Activated CD8-positive, alpha-beta memory T cell treated with anti-CD3 and anti-CD28 coated beads for 24 hours (primary cell): Measurements from ENCODE around the gene FRY.
"Not testable (repeated sequence)": the region's sequence is repeated elsewhere in the genome, so short reads cannot be mapped to it uniquely, and the experiment has no call there.

Experiments used
- DNase-seq: peaks from one replicate; pipeline ENCODE4 v3.0.0-alpha.2; 2020

Gene FRY

DNA sequence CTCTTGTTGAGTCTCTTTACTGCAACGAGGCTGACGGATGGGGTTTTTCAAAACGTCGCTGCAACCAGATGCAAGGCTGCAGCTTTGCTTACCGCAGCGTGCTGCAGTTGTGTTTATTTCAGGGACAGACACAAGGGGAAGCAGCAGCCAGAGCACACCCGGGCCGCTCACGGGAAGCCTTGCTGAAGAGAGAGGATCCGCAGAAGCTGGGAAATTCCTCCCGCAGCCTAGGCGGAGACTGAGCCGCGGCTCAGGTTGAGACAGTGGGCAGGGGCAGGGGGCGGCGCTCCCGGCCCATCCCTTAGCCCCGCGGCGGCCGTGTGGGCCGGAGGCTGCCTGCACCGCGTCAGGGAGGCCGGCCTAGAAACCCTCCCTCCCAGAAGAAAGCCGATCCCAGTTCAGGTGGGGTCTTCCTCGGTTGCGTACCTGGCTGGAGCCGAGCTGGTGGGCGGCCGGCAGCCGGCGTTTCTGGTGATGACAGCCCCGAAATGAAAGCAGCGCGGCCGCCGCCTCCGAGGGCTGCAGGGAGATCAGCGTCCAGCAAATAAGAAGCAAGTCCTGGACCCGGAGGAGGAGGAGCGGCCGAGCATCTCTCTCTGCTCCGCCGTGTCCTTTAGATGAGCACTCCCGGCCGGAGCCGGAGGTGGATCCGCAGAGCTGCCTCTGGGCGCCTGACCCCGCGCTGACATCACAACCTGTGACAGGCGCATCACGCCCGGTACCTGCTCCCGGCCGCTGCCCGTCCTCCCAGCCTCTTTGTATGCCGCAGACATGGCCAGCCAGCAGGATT lies at the start of gene FRY:
TSS of gene FRY (plus strand) at position 750 of the 790 bp plus-strand sequence. CDS start at position 772, 22 bp downstream.
- DNase-seq, result peak; percentile 73

DNA sequence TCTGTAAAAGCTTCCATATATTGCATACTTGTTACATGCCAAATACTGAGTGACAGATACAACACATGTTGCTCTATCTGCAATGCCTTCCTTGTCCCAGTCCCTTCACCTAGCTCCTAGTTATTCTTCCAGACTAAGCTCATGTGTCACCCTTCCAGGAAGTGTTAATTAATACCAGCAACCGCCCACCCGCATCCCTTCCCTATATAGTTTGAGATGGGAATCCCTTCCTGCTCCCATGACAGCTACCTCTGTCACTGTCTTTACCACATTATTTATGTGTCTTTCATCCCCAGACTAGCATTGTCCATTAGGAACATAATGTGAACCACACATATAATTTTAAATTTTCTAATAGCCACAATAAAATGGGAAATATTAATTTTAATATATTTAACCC lies 49.5 kb upstream of the FRY start:
- no peak for DNase-seq

DNA sequence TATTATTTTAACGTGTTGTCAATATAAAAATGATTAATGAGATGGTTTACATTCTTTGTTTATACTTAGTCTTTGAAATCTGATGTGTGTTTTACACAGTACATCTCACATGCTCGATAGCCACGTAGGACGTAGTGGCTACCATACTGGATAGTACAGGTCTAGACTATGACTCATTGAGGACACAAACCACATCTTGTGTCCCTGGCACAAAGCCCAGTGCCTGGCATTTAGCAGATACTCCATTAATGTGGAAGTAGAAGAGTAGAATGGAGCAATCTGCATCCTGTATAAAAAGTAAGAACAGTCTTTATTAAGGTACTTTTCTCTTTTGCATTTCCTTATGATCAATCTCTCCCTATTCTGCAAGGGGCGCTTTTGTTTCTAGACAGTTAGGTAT lies 49.0 kb upstream of the FRY start:
- no peak for DNase-seq

DNA sequence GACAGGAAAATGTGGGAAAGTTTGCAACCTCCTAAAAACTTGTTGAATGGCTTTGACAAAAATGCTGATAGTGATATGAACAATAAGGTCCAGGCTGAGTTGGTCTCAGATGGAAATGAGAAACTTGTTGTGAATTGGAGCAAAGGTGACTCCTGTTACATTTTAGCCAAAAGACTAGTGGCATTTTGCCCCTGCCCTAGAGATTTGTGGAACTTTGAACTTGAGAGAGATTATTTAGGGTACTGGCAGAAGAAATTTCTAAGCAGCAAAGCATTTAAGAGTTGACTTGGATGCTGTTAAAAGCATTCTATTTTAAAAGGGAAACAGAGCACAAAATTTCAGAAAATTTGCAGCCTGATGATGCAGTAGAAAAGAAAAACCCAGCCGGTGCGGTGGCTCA lies 47.9 kb upstream of the FRY start:
- DNase-seq, result not testable (repeated sequence)

DNA sequence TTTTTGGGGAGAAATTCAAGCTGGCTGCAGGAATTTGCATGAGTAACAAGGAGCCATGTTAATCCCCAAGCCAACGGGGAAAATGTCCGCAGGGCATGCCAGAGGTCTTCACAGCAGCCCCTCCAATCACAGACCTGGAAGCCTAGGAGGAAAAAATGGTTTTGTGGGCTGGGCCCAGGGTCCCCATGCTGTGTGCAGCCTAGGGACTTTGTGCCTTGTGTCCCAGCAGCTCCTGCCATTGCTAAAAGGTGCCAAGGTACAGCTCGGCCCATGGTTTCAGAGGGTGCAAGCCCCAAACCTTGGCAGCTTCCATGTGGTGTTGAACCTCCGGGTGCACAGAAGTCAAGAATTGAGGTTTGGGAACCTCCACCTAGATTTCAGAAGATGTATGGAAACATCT lies 47.2 kb upstream of the FRY start:
- not testable (repeated sequence) for DNase-seq

DNA sequence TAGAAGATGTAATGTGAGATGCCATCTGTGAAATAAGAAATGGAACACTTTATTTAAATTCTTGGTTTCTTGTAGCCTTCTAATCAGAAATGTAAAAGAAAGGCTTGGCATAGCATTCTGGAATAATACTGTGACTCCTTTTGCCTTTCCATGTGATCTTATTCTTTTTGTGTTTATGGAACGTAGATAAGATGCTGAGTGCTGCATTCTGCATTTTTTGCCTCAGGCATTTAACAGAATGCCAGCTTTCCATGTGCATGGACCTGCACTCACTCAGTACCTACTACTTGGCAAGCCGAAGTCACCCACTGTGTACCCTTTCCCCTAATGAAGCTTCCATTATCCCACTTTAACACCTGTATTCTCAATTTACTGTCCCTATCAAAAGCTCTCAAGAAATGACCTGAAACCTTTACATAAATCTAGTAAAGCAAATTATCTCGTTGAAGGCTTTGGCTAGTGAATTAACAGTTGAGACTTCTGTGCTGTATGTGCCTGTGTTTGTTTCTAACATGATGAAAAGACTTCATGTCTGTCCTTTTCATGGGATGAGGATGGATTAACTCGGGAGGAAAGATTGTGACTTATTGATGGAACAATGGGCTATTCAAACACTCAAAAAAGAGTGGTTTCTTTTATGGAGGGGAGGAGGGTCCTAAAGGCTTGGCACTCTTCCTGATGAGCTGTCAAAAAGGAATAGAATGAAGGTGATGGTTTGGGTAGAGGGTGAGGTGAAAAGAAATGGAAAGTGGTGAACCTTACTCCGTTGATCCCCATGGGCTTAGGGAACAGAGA lies 44.7 kb upstream of the FRY start:
- no peak for DNase-seq

DNA sequence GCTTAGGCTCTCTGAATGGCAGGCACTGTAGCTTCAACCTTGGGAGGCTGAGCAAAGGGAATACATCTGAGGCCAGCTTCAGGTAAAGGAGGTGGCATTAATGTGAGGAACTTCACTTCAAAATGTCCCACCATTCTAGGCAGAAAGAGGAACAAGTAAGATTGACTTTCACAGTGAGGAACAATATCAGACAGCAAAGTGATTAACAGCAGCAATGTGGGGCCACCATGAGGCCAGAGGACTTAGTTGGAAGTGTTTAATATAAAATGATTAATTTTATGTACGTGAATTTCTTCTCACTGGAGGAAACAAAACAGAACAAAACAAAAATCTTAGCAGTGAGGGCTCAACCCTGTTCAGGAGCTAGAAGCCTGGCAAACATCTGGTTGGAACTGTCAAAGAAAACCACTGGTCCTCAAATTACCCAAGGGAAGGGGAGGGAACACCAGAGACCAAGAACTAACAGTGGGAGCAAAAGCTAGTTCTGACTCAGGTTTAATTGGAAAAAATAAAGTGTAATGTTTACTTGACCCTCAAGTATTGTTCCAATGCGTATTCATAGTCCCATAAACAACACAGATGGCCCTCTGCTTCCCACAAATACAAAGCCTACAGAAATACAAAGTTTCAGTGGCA lies 43.9 kb upstream of the FRY start:
- no peak for DNase-seq

DNA sequence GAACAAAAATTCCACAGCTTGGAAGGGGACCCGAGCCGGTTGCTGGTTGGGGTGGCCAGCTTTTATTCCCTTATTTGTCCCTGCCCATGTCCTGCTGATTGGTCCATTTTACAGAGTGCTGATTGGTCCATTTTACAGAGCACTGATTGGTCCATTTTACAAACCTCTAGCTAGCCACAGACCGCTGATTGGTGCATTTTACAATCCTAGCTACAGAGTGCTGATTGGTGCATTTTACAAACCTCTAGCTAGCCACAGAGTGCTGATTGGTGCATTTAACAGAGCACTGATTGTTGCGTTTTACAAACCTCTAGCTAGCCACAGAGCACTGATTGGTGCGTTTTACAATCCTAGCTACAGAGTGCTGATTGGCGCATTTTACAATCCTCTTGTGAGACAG lies 37.2 kb upstream of the FRY start:
- DNase-seq, result not testable (repeated sequence)

DNA sequence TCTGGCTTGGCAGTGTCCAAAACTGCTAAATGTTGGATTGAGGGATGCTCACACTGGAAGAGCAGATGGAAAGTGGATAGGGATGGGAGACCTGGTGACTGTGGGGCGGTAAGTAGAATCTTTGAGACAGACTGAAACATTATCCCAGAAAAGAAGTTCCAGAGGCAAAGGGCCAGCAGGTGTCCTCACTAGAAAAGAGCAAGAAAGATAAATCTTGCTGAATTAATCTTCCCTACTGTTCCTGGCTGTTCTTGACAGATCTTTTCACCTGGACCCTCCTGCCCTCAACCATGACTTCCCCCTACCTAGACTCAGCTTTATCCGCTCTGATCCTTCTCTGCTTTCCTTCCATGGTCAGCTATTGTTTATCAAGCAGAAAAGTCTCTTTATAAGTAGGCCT lies 35.0 kb upstream of the FRY start:
- DNase-seq, result no peak

DNA sequence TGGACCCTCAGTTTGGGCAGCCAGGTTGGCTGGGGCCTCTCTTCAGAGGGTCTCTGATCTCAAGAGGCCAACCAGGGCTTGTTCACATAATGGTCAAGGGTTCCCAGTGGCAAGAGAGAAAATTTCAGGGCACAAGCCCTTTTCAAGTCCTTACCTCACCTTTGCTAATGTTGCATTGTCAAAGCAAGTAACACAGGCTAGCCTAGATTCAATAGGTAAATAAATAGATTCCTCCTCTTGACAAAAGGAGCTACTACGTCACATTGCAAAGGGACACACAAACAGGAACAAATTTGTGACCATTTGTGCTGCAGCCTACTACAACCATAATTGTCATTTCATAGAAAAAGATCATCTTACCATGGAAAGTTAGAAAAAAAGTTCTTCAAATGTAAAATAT lies 33.9 kb upstream of the FRY start:
- no peak for DNase-seq

DNA sequence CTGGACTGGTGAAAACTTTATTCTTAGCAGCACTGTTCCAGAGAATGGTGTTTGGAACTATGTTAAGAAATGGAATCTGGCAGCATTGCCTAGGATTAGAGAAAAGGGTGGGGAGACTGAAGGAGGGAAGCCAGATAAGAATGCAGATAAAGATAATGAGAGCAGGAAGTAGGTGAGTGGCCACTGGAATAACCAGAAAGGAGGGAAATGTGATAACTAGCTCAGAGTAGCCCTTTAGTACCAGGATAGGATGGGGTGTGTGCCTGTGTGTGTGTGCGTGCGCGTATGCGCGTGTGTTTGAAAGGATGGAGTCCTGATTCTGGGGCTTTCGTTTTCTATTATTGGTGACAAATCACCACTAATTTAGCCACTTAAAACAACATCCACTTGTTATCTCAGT lies 33.4 kb upstream of the FRY start:
- no peak for DNase-seq

DNA sequence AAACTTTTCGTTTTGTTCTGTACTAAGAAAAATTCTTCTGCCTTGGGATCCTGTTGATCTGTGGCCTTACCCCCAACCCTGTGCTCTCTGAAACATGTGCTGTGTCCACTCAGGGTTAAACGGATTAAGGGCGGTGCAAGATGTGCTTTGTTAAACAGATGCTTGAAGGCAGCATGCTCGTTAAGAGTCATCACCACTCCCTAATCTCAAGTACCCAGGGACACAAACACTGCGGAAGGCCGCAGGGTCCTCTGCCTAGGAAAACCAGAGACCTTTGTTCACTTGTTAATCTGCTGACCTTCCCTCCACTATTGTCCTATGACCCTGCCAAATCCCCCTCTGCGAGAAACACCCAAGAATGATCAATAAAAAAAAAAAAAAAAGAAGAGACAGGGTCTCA lies 30.8 kb upstream of the FRY start:
- DNase-seq, result not testable (repeated sequence)

DNA sequence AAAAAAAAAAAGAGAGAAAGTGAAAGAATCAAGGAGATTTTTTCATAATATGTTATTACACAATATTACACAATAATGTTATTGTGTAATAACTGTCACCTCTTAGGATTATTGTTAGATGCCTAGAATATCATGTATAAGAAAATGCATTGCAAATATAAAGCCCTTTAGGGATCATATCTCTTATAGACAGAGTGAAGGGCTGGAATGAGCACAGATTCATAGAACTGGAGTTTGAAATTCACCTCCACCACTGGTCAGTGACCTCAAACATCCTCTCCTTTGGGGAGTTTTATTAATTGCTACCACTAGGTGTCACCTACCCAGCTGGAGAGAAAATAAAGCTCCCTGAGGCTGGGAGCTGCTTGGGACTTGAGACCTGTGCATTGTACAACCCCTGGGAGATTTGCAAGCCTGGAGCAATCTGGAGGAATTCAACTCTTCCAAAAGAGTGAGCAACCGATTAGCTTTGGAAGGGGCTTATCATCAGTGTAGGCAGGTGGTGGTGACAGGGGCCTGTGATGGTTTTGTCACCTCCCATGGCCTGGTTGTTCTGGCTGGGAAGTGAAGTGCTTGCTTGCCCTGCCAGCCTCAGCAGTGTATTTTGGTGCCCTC lies 30.3 kb upstream of the FRY start:
- DNase-seq, result no peak

DNA sequence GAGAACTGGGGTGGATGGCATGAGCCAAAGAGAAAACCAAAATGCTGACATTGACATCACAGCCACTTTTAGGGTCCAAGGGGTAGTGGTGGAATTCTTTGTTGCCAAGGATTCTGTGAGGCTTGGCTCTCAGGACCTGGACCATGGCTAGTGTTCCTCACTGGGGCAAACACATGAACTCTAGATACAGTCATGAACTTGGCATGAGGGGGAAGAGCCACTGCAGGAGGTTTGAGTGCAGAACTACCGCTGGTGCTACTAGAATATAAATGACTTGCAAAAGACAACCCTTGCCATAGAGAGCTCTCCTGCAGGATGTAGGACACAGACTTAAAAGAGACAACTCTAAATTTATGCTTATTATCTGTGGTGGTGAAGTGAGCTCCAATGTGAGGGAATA lies 29.8 kb upstream of the FRY start:
- no peak for DNase-seq

DNA sequence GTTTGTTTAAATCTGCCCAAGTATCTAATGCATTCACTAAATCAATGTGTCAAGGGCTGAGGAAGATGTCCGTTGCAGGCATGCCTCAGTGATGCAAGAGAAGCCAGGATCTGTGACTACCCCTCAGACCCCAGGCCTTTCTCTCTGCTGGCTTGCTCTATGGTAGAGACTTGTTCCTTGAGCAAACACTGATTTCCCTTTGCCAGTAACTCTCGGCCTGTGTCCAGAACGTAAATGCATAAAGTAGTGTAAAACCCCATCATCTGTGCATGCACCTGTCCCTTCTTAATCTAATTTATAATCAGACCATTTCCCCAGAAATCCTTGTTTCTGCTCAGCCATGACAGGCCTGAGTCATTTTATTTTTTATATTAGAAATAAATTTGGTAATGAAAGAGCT lies 28.7 kb upstream of the FRY start:
- DNase-seq, result no peak

DNA sequence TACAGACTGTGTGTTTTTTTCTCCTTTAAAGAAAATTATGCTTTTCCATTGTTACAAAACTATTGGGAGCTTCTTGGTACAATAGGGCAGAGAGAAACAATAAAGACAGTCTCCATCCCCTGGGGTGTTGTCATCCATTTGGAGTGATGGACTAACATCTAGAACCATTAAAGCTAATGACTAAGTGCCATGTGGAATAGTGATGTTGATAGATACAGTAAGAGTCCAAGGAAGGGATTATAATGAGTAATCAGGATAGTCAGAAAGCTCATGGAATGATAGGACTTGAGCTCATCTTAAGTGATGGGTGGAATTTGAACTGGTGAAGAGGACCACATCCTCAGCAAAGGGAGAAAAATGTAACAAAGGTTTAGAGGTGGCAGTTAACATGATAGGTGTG lies 24.1 kb upstream of the FRY start:
- DNase-seq, result no peak

DNA sequence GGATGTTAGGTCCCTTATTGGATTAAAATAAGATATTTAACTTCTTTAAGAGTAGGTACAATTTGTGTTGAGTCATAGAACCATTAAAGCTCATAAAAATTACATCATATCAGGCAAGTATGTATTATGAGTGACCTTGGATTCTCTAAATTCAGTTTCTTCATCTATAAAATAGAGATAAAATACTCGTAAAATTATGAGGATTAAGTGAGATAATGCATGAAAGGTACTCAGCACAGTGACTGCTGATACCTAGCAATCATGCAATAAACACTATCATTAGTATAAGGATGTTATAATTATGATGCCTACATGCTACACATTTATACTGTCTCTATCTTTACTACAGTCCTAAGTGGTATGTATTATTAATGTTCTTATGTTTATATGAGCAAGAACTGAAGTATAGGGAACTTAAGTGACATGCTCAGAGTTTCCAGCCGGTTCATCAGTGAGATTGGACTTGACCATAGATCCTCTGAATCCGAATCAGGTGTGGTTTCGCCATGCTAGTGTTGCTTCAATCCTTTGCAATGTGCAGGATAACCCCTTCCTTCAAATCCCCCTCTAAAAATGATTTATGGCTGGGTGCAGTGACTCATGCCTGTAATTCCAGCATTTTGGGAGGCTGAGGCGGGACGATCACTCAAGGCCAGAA lies 22.9 kb upstream of the FRY start:
- DNase-seq, result no peak

DNA sequence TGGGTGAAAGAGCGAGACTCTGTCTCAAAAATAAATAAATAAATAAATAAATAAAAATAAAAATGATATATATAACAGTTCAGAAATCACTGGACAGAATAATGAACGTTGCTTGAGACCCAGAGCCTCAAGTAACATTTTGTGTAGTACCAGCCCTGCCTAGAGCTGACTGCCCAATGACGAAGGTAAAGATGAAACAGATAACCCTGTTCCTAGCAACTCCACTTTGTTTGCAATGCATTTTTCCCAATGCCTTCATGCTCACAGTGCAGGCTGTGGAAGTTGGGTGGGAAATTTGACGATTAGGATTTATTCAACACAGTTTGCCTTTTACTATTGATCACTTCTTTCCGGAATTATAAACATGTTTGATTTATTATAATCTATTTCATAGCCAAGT lies 22.2 kb upstream of the FRY start:
- DNase-seq, result no peak

DNA sequence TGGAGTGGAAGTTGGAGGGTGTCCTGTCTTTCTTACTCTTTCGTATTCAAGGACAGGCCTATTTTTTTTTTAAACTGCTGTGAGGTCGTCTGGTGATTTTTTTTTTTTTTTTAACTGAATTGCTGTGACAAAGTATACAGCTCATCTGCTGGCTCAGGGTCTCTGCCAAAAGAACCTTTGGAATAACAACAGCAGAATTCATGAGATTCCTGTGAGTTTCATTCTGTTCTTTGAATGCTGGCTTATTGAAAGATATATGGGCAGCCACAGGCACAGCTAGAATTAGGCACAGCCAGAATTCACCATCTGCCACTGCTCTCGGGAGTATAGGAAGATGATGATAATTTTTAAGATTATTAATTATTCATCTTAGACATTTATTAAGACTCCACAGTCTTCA lies 21.4 kb upstream of the FRY start:
- no peak for DNase-seq

DNA sequence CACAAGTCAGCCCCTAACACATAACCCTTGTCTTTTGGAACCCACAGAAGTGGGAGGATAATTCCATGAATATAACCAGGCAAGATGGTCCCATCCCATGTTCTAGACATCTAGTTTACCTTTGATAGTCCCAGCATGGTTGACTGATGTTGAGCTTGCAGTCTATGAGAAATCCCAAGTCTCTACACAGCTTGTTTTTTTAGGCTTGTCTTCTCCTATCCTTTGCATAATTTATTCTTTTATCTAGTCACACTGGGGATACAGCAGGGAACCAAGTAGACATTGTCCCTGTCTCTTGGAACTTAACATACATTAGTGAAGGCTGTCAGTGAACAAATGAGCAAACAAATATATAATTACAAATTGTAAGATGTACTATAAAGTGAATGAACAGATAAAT lies 19.6 kb upstream of the FRY start:
- no peak for DNase-seq

DNA sequence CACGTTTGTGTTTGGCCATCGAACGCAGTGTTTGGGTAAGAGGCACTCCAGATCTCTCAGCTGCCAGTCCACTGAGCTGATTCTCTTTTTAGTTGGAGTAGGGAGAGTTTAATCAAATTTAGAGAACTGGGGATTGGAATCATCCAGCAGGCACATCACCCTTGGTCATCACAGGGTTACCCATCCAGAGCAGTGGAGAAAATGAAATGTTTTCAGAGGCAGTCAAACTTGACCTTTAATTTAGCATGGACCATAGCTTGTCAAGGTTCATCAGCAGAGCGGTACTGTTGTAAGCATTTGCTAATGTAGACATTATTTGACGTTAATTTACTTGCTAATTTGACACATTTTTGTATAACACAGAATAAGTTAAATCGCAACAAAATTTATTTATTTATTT lies 18.4 kb upstream of the FRY start:
- DNase-seq, result no peak

DNA sequence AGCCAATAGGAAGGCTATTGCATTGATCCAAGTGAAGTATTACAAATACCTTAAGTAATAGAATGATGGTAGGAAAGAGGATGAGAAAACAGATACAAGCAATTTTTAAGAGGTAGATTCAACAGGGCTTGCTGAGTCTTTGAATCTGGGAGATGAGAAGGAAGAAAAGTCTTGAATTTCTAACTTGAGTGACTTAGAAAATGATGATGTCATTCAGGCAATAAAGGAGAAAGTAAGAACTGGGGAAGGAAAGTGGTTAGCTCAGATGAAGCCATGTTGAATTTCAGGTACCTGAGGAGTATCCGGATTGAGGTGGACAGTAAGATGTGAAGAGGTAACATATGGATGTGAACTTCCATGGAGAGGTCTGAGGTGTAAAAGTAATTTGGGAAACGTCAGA lies 15.5 kb upstream of the FRY start:
- DNase-seq, result no peak

DNA sequence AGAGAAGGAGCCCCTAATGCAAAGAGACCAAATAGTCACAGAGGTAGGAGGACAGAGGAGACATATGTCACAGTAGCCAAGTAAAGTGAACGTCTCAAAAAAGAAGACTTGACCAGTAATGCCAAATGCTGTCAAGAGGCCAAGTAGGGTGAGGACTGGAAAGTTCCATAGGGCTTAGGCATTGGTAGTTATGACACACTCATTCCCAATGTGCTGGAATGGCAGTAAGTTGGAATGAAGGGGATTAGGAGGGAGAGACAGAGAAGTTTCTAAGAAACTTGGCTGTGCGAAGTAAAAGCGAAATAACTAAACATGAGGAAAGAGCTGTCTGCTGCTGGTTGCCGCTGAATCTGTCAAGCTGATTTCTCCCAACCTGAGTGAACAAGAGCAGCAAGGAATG lies 14.9 kb upstream of the FRY start:
- no peak for DNase-seq
